TTC549 (cell line): ENCODE measurements around the gene EIF4E1B.

Source experiments
- FAIRE-seq: peaks from 2 replicates; lab custom pipeline; 2012; peaks lifted over from hg19 to GRCh38; lab: Jason Lieb, UNC

EIF4E1B gene

DNA sequence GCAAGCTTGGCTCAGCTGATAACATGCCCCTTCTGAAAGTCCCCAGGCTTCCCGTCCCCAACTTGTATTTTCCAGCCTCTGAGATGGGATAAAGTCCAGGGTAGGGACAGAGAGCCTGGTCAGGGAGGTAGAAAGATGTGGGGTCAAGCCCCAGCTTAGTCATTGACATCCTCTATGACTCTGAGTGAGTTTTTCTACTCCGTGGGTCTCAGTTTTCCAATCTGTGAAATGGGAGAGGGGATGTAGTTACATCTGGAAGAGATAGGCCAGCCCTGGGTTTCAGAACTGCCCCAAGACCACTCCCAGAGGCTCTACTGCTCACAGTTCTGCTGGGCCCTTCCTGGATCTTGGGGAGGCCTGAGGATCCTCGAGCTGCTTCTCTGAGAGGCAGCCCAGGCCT lies 23.6 kb upstream of the EIF4E1B start:
- FAIRE-seq, result no peak

DNA sequence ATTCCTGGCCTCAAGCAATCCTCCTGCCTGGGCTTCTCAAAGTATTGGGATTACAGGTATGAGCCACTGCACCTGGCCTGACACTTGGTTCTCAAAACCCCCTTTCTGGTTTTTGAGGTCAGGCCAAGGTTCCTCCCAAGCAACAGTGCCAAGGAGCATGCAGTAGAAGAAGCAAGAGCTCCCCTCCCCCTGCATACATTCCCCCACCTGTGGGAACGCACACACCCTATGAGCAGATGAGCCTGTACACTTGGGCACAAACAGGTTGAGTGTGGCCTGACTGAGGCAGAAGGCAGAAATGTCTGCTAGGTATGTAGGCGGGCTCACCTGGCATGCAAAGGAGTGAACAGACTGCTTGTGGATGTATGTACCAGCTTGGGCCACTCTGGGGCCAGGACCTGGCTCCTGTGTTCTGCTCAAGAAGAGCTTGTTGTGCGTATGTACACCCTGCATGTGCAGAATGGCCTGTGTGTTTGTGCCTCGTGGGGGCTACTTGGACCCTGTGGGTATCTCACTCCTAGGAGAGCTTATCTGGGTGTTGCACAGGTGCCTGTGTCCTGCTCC lies 22.3 kb upstream of the EIF4E1B start:
- FAIRE-seq, result no peak

DNA sequence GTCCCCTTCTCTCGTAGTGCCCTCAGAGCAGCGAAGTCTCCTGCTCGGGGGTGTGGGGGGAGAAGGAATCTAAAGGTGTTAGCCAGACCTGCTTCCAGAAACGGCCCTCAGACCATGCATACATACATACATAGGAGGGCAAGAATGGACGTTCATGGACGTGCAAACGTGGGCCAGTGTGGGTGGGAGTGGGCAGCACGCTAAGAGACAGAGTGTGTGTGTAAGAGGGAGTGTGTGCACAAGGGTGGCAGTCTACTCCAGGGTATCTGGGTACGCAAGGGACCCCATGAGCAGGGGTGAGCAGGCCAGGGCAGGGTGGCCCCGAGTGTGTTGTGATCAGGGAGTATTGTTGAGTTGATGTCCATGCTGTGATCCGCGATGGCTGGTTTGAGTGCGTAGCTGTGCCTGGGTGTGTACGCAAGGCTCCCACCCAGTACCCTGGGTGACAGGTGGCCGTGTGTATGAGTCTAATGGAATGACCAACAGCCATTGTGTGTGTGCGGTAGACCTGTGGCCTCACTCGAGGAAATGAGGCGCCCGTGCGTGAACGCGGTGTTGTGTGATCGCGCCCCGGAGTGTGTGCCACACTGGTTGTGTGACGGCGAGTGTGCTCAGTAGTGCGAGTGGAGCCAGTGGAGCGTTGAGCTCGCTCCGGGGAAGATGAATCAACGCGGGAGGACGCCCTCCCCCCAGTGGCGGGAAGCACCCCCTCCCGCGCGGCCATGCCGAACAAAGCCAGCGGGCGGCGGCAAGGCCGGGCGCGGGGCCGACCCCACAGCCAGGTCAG lies 21.3 kb upstream of the EIF4E1B start:
- no peak for FAIRE-seq

DNA sequence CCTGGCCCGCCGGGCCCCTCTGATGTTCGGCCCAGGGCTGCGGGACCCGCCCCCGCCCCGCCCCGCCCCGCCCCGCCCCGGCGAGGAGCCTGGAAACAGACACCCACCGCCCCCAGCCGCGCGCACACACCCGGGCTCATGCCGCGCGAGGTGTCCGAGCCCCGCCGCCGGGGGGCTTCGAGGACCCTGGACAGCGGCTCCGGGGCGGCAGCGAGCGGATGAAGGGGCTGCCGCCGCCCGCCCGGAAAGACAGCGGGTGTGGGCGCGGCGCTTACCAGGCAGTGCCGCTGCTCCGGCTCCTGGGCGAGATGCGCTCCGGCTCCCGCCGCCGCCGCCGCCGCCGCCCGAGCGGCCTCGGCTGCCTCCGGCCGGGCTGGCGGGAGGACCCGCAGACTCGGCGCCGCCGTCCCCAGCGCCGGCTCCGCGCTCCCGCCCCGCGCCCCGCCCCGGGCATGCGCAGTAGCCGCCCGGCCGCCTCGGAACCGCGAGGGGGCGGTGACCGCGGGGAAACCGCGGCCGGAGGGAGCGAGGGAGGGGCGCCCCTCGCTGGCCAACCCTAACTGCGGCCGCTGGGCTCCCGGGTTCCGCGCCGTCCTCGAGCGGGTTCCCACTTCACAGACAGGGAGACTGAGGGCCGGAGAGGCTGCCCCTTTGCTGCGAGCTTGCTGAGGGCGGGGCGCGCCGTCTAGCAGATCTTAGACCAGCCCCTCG lies 20.6 kb upstream of the EIF4E1B start, which contains the start of gene GPRIN1:
GPRIN1 (minus strand) TSS at position 433 of the 711 bp plus-strand sequence. CDS start 10,322 bp downstream, outside the sequence.
- FAIRE-seq, result no peak

DNA sequence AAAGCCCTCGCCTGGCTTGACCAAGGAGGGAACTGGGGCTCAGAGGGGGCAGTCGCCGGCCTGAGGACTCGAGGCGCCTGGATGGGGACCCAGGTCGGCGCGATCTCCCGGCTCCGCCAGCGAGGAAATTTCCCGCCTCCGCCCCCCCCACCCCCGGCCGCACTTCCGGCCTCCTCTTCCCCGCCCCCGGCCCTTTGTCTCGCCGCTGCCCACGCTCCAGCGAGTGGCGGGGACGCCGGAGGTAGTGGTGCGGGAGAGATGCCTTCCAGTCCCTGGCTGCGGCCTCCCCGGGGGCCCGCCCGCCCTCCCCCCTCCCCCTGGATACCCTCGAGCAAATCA lies 20.1 kb upstream of the EIF4E1B start:
- FAIRE-seq, result no peak

DNA sequence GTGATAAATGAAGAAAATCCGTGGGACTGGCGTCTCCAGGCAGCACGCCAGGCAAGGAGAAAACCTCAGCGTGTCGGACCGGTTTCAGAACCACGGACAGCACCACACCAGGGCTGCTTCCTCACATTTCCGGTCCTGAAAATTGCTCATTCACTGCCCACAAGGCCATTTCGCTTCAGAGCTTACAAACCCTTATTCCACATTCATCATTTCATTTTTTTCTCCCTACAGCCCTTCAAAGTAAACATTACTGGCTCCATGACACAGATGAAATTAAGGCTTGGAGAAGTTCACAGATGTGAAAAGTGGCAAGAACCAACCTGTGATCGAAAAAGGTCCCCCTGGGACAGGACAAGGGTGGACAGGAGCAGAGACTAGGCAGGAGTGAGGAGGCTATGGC lies 19.0 kb upstream of the EIF4E1B start:
- FAIRE-seq, result no peak

DNA sequence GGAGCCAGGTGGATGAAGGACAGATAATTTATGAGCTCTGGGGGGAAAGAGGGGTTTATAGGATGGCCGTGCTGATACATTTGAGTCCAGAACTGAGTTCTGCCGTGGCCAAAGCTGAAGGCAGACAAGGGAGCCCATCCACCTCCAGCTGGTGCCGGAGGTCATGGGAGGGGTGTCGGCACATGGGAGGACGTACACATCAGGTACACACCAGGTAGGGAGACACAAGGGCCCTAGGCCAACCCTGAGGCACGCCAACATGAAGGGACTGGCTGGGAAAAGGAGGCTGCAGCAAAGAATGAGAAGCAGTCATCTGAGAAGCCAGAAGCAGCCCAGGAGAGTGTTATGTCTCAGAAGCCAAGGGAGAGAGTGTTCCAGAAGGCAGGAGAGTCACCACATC lies 18.5 kb upstream of the EIF4E1B start:
- no peak for FAIRE-seq

DNA sequence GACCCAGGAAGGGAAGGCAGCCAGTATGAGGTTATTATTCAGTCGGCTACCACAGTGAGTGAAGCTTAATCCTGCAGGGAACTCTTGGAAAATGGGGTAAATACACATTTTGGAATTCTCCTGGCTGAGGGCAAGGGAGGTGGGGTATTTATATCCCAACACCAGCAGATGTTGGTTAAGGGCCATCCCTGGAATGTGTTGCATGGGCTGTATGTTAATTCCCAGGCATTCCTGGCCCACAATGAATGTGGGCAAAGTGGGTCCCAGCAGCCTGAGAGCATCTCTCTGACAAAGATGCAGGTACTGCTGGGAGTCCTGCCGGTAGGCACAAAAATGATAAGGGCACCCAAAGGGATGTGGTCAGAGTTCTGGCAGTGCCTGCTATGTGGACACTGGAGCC lies 17.6 kb upstream of the EIF4E1B start:
- no peak for FAIRE-seq

DNA sequence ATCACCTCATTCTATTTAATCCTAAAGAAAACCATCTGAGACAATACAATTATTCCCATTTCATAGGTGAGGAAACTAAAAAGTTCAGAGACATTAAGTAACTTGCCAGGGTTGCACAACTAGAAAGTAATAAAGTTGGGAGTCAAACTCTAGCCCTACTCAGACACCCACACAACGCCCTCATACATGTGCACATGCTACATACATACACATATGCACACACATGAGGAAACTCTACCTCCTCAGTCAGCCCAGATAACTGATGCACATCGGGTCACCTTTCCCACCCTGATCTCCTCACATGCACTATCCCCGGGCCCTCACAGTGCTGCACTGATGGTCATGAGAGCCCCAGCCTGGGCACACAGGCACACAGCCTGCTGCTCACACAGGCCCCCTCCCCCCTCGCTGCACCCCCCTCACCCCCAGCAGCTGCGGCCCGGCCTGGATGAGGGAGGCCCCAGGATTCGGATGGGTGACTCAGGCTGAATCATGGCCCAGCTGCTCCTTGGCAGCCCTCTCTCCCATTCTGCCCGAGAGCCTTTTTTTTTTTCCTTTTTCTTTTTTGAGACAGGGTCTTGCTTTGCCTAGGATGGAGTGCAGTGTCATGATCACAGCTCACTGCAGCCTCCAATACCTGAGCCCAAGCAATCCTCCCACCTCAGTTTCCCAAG lies 15.5 kb upstream of the EIF4E1B start:
- FAIRE-seq, result no peak

DNA sequence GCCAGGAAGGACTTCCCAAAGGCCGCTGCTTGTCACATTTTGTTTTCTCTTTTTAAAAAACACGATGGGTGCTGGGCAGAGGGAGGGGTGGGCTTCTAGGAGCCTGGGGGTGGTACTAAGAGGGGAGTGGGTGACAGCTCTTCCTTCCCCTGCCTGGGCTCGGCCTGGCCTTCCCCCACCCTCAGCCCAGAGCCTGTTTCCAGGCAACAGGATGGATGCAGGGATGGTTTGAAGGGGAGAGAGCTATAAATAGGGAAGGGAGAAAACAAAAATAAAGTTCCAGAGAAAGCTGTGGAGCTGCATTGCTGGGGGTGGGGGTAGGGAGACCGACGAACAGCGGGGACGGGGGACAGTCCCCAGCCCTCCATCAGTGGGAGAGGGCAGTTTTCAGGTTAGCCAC lies 14.0 kb upstream of the EIF4E1B start:
- no peak for FAIRE-seq

DNA sequence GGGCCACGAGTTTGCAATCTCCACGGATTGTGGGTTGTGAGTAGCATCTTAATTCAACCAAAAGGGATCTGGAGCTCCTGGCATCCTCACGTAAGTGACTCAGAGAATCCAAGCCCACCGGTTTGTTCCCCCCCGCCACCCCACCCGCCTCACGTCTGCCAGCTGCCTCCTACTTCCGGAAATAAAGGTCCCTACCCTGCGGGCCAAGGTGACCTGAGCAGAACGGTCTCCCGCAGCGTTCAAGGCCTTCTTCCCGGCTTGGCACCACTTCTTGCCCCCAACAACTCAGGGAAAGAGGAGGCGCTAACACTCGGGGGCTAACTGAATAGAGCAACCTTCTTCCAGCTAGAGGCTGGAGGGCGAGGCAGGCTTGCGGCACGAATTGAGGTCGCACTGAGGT lies 11.7 kb upstream of the EIF4E1B start:
- FAIRE-seq, result no peak

DNA sequence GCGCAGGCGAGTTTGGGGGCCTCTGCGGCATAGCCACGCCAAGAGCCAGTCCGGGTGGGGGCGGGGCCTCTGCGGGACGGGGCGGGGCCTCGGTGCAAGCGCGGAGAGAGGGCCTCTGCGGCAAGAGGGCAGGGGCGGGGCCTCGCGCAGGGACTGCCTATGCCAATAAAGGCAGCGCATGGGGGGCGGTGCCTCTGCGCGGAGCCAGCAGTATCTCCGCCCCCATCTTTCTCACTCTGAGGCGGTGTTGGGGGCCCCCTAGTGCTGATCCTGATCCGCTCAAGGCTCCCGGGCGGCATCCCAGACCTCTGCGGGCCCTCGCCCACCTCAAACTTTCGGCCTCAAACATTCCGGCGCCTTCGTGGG lies 11.3 kb upstream of the EIF4E1B start:
- FAIRE-seq, result no peak

DNA sequence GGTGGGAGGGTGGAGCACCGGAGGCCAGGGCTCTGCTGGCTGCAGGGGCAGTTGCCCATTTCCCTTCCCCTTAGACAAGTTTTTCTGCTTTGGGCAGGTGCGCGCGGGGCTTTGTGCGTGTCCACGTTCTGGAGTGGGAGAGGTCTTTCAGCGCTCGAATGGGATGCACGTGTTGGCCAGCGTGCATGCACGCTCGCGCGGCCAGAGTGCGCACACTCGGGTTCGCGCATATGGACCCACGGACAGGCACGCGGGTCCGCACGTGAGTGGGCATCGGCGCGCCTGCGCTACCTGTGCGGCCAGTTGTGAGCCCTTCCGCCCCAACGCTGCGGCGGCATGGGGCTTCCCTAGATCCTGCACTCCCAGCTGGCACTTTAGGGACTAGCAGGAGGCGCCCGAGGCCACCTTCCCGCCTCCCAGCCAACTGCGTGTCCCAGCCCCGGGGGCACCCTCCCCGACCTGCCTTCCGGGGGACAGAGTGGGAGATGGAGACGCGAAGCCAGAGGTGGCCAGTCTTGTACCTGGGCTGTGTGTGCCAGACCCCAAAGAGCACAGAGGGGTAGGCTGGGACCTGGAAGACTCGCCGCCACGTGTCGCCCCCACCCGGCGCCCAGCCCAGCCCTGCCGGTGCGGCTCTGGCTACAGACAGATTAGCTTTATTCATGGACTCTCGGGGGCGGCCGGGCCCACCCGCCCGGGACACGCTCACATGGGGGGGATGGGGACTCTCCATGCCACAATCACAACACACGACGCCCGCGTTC lies 10.7 kb upstream of the EIF4E1B start:
- no peak for FAIRE-seq

DNA sequence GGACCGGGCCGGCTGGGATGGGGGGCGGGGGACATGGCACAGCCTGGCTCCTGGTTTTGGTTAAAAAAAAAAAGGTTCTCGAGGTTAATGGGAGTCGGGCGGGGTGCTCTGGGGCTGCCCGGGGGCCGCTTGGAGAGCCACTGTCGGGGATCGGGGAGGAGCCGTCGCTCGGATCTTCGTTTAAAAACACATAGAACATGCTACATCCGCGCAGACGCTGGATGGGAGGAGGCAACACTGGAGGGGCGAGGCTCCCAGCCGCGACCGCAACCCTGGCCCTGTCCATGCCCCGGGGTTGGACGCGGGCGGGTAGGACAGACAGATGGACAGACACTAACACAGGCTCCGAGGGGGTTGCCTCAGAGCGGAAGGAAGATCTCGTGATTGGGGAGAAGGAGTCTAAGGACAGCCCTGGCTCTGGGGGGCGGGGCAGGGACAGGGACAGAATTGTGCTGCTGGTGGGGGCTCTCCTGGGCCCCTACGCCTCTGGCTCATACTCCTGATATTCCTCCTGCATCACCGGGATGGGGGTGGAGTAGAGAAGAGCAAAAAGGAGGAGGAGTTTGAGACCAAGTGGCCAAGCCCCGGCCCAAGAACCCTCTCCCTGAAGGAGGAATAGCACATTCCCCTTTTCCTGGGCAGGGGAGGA lies 10.0 kb upstream of the EIF4E1B start:
- FAIRE-seq, result no peak

DNA sequence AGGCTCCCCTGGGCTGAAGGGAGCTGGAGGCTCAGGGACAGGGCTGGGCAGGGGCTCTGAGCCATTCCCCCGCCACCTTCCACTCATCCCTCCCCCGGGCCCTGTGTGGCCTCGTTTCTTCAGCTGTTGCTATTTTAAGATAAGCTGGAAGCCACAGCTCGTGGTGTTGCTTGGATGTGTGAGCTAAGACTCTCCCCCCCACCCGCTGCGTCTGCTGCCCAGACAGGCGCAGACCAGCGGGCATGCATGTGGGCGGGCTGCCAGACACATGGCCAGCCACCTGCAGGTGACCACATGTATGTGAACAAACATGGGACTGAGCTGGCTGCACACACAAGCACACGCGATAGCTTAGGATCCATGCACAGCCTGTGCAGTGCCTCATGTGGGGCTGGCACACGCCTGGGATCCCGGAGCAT lies 8.8 kb upstream of the EIF4E1B start:
- FAIRE-seq, result no peak

DNA sequence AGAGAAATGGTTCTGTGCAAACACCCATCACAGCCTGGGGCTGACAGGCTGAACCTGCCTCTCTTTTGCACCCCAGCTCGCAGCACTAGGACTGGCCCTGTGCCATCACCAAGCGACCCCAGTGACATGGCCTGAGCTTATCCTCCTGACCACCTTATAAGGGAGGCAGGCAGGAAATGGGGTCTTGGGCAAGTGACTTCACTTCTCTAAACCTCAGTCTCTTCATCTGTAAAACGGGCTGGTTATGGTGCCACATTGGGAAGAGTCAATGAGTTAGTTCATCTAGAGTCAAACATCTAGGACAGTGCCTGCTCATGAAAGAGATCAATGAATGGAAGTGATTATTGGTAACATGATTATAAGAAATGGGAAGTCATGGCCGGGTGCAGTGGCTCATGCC lies 6.3 kb upstream of the EIF4E1B start:
- FAIRE-seq, result no peak

DNA sequence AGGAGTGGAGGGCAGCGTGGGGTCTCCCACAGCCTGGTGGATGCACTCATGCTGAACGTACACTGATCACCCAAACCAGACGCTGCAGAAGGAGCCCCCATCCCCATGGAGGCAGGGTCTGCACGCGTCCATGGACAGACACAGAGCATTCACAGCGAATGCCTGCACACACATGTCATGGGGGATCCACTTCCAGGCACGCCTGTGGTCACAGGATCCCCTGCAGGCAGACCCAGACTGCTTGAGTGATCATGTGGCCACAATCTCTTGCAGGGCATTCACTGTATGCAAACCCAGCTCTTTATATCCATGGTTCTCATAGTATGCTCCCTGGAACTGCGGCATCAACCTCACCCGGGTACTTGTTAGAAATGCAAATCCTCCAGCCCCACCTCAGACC lies 5.5 kb upstream of the EIF4E1B start:
- FAIRE-seq, result no peak

DNA sequence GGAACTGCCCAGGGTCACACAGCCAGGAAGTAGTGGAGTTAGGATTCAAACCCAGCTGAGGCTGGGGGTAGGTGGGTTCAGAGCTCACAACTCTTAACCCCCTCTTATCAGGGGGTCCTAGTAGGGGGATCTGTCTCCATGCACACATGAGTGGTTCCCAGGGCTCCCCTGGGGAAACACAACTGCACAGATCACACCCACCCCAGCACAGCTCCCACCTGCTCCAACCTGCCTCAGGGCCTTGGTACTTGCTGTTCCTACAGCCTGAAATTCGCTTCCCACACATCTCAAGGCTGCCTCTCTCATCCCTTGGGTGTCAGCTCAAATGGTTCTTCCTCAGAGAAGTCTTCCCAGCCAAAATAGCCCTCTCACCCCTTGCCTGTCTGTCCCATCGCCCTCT lies 5.0 kb upstream of the EIF4E1B start:
- FAIRE-seq, result no peak

DNA sequence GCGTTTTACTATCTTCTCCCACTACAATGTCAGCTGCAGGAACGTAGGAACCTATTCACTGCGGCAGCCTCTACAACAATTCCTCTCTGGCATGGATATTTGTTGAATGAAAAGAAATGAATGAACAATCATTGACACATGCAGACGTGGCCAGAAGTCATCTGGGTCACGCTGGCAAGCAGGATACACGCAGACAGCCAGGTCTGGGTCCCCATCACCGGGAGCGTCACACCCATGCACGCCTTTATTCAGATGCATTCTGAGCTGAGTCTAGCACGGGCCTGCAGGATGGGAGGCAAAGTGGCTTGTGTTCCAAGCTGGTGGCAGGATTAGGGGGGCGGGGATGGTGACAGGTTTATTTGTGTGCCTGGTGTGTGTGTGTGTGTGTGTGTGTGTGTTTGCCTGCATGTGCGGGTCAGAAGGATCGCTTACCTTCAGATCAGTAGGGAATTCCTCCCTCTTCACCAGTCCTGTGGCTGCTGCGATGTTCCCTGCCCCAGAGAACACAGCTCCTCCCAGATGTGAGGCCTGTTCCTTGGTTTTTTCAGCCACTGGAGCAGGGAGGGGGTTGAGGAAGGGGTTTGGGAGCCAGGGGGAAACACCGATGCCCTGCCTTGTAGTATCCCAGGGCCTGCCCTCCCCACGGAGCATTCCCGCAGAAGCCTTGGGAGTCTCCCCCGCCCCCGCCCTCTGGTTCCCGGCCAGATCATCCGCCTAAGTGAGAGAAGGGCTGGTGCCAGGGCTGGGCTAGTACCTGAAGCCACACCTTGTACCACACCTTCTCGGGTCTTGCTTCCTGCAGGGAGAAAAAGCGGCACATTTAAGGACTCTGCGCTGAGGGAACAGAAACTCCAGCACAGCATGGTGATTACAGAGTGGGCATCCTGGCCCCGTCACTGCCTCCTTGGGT lies 4.3 kb upstream of the EIF4E1B start:
- FAIRE-seq, result no peak

DNA sequence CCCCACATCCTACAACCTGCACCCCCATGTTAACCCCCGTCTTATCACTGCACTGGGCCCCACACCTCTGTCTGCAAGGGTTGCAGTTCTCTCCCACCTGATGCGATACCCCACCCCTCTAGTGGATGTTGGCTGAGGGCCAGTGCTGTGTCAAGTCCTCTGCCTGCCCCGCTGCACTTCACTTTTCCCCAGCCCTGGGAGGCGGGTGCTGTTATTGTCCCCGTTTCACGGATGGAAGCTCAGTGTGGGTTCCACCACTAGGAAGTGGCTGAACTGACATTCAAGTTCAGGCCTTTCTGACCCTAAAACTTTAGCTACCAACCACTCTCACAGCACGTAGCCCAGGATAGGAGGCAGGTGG lies 3.6 kb upstream of the EIF4E1B start:
- no peak for FAIRE-seq

DNA sequence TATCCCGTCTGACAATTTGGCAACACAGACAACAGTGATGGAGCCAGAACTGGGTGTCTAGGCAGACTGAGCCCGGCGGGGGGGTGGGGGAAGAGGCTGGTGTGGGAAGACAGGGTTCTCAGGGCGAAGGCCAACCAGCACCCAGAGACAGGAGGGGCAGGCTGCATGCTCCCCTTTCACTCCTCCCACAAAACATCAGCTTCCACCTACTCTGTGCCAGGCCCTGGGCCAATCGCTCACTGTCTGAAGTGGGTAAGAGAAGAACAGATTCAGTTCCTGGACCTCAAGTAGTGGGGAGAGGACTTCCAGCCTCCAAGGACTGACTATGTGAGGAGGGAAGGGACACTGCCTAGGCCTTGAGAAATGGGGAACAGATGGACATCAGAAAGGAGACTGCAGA lies 2.9 kb upstream of the EIF4E1B start:
- no peak for FAIRE-seq
